GM12872 (cell line): Measurements from ENCODE around the gene ATP6V1A.

Source experiments
- TF ChIP-seq, protein P1 (sequence below): IDR thresholded peaks from 3 replicates; pipeline ENCODE4 v1.5.1; 2011; ENCODE audit warnings: low read depth, mild to moderate bottlenecking, low read length, moderate library complexity; ENCODE audit not compliant: insufficient read depth

Gene ATP6V1A

DNA sequence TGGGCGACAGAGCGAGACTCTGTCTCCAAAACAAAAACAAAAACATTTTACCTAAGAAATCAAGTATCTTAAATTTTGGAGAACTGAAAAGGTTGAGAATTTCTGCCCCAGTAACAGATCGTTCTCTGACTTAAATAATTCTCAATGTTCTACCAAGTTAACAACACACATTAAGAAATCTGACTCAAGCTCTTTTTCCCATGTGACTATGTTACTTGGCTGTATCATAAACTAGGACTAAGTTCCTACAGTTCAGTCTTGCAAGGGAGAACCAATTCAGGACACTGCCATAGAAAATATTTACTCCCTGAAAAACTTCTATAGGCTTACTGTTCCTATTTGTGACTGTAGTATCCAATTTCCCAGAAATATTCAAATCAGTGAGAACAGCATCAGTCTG lies 29.5 kb upstream of the ATP6V1A start:
- TF ChIP-seq, protein P1, sequence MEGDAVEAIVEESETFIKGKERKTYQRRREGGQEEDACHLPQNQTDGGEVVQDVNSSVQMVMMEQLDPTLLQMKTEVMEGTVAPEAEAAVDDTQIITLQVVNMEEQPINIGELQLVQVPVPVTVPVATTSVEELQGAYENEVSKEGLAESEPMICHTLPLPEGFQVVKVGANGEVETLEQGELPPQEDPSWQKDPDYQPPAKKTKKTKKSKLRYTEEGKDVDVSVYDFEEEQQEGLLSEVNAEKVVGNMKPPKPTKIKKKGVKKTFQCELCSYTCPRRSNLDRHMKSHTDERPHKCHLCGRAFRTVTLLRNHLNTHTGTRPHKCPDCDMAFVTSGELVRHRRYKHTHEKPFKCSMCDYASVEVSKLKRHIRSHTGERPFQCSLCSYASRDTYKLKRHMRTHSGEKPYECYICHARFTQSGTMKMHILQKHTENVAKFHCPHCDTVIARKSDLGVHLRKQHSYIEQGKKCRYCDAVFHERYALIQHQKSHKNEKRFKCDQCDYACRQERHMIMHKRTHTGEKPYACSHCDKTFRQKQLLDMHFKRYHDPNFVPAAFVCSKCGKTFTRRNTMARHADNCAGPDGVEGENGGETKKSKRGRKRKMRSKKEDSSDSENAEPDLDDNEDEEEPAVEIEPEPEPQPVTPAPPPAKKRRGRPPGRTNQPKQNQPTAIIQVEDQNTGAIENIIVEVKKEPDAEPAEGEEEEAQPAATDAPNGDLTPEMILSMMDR, result no peak

DNA sequence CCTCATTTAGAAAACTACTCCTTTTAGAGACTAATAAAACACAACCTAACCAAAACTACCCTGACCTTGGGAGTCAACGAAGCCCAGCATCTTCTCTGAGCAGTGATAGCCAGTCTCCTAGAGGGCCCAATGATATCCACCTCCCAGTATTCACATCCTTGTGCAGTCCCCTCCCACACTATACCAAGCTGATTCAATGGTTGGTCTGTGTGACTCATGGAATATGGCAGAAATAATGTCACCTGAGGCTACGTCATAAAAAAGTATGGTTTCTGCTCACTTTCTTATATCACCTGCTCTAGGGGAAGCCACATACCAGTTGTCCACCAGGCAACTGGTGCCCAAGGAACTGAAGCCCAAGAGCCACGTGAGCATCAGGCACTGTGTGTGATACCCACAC lies 29.0 kb upstream of the ATP6V1A start:
- TF ChIP-seq, protein P1, result no peak

DNA sequence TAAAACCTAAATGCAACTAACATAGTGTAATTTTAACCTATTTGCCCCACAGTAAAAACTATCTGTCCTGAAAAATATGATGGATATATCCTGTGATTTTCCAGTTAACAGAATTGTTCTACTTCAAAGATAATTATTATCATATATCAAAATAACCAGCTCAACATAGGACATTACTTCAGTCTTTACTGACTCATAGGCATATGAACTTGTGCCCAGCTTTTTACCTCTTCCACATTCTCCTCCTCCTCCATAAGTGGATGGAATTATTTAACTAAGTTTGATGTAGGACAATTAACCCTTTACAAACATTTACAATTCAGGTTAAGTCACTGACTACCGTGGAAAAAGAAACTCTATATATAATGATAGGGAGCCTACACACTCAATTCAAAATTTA lies 27.5 kb upstream of the ATP6V1A start:
- TF ChIP-seq, protein P1, result no peak

DNA sequence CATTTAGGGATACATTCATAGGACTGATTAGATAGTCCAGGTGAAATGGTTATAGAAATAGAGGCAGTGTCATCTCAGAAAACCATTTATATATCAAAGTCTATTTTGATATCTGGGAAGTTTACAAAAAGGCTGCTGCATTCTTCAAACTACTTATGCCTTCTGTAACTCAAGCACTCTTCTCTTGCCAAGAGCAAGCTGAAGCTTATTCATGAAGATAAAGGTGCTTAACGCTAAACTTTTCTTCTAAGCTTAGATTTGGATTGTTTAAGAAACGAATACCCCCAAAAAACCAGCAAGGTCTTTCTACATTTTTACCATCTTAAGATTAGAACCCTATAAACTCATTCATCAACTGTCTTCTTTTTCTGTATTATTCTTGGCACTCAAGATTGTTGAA lies 27.1 kb upstream of the ATP6V1A start:
- TF ChIP-seq, protein P1, result no peak

DNA sequence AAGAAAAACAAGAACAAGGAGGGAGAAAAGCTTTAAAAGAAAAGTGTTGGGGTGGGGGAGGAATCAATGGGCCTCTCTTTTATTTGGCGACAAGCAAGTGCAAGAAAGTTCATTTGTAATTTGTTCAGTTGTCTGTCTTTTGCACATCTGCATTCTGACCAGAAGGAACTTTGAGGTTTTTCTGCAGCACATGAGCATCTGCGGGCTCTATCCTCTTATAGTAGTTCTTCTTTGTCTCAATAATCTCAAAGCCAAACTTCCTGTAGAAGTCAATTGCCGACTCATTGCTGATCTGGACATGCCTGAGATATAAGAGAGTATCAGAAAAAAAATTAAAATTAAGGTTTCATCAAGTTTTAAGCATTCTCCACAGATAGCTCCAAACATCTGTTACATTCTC lies 25.2 kb upstream of the ATP6V1A start:
- TF ChIP-seq, protein P1, result no peak

DNA sequence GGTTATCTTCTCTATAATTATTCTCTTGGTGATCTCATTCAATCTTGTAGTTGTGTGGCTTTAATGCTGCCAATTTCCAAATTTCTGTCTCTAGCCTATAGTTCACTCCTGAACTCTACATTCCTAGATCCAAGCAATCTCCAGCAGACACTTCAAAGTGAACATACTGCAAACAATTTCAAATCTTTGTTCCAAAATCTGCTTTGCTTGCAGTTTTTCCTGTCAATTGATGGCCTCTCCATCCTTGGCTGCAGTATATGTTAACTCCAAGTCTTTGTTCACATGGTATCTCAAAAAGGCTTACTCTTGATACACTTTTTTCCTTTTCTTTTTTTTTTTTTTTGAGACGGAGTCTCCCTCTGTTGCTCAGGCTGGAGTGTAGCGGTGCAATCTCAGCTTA lies 18.2 kb upstream of the ATP6V1A start:
- TF ChIP-seq, protein P1, result no peak

DNA sequence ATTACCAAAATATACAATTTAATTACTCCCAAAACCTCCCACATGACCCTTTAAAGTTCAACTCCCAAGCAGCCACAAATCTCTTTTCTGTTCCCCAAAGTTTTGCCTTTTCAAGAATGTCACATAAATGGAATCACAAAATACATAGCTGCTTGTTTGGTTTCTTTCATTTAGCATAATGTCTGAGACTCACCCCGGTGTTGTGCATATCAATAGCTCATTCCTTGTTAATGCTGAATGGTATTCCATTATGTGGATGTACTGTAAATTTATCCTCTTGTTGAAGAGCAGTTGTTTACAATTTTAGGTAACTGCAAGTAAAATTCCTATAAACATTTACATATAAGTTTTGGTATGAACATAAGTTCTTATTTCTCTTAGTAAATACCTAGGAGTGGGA lies 16.3 kb upstream of the ATP6V1A start:
- TF ChIP-seq, protein P1, result no peak

DNA sequence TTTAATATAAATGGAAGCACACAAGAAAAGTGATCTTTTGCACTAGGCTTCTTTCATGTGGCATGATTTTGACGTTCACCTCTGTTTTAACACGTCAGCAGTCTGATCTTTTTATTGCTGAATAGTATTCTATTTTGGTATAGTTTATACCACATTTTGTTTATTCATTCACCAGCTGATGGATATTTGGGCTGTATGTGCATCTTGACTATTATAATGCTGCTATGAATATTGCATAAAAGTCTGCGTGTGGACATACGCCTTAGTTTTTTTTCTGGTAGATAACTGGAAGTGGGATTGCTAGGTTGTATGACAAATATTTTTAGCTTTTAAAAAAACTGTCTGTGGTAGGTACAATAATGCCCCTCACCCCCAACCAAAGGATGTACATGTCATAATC lies 15.1 kb upstream of the ATP6V1A start:
- TF ChIP-seq, protein P1, result no peak
